ENCODE results near the gene CELF2.
A peak's percentile ranks its signal among the peaks of the same experiment; 100 is the strongest.
"Not testable (repeated sequence)": the region's sequence is repeated elsewhere in the genome, so short reads cannot be mapped to it uniquely, and the experiment has no call there.

Gene CELF2

GRCh38 chr10:11173042-11173441, 155.4 kb downstream of the CELF2 start:
- no peak for DNase-seq (ENCODE audit: low spot score)

- peak; percentile 56 for DNase-seq (ENCODE audit: low spot score)
Measured at GRCh38 chr10:11175823-11176243, 158.2 kb downstream of the CELF2 start.

GRCh38 chr10:11176746-11177145, 159.1 kb downstream of the CELF2 start:
- DNase-seq (ENCODE audit: low spot score), result no peak

DNA sequence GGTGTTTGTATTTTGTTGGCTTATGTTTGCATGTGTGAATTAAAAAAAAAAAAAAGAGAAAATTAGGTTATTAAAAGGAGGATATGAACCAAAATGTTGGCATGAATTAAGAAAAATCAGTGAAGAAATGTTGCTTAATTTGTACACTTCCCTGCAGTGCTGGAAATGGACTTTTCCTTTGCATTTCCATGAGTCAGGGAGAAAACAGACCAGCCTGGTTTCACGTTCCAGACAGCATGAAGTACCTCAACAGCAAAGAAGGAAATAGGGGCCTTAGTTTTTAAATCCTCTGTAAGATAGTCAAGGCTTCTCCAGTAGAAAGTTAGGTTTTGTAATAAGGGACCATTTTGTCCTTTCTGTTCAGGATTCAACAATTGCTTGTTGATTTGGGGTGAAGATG, 159.7 kb downstream of the CELF2 start:
- DNase-seq (ENCODE audit: low spot score), result no peak

DNA sequence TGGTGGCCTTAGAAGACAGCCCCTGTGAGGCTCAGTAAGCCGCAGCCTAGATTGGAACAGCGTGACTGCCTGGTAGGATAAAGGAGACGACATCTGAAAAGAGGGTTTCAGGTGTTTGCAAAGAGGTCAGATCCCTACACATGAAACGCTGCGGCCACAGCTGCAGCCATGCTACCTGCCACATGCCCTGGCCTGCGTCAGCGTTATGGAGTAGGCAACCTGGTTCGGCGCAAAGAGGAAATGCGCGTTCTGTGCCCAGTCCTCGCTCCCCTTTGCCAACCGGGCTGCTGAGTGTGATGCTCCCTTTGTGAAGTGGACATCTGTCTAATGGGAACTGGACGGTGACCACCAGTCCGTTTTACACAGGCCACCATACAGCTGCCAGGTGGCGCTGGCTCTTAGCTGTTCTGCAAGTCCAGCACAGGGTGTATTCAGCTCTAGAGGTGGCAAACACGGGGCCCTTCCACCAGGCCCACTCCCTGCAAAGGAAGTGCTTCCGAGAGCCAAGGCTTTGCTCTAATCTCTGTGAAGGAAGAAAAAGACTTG, 160.3 kb downstream of the CELF2 start:
- no peak for DNase-seq (ENCODE audit: low spot score)

- peak; percentile 49 for DNase-seq (ENCODE audit: low spot score)
Measured at GRCh38 chr10:11178606-11179515, 161.2 kb downstream of the CELF2 start.

DNA sequence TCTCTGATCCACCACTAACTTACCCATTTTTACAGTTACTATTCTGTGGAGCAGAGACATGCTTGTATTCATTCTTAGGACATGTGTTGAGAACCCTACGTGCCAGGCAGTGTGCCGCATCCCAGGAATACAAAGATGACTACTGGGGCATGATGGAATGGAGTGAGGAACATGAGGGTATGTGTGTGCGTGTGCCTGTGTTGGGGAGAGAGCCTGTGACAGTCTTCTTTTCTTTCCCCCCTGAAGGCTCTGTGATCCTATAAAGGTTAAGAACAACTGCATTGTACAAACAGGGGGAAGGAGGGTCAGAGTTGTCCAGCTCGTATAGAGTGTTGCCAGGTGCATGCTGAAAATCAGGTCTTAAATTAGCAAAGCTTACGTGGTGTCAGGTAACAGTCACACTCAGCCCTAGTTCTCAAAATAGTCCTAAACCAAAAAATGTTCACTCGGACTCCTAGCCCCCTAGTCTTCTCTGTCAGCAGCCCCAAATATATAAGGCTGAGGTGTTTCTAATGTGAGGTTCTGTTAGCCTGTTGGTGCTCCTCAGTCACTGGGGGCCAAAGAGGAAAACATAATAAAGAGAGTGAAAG, 161.9 kb downstream of the CELF2 start:
- no peak for DNase-seq (ENCODE audit: low spot score)

DNA sequence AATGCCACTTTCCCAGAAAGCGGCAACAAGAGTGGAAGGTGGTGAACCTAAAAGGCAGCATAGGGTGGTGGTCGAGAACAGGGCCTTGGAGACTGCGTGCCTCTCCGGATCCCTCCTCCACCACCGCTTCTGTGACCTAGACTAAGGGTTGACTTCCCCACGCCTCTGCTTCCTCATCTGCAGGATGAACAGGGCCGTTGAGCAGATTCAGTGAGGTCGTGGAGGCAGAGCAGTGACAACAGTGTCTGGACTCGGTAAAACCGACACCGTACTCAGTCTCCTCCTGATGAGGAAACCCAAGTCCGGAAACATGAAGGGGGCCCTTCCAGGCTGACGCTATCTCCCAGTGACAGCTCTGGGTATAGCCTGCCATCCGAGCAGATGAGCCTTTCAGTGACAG, 162.6 kb downstream of the CELF2 start:
- no peak for DNase-seq (ENCODE audit: low spot score)

GRCh38 chr10:11181978-11182377, 164.3 kb downstream of the CELF2 start:
- no peak for DNase-seq (ENCODE audit: low spot score)

GRCh38 chr10:11183015-11183414, 165.3 kb downstream of the CELF2 start:
- DNase-seq (ENCODE audit: low spot score), result no peak

DNA sequence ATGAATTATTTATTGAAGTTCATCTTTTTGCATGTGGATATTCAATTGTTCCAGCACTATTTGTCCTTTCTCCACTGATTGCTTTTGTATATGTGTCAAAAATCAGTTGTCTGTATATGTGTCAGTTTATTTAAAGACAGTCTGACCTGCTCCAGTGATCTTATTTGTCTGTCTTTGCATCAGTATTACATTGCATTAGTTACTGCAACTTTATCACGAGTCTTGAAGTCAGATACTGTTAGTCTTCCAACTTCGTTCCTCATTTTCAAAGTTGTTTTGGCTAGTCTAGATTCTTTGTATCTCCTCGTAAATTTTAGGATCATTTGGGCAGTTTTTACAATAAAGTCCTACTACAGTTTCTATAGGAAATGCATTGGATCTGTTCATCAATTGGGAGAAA, 166.4 kb downstream of the CELF2 start:
- no peak for DNase-seq (ENCODE audit: low spot score)

DNA sequence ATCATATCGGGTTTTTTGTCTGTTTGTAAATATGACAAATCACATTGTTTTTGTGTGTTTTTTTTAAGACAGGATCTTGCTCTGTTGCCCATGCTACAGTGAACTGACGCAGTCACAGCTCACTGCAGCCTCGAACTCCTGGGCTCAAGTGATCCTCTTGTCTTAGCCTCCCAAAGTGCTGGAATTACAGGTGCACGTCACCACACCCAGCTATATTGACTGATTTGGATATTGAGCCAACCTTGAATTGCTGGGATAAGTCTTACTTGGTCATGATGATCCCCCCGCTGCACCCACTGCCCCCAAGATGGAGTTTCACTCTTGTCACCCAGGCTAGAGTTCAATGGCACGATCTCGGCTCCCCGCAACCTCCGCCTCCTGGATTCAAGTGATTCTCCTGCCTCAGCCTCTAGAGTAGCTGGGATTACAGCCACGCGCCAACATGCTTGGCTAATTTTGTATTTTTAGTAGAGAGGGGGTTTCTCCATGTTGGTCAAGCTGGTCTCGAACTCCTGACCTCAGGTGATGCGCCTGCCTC, 167.5 kb downstream of the CELF2 start:
- DNase-seq (ENCODE audit: low spot score), result not testable (repeated sequence)

DNA sequence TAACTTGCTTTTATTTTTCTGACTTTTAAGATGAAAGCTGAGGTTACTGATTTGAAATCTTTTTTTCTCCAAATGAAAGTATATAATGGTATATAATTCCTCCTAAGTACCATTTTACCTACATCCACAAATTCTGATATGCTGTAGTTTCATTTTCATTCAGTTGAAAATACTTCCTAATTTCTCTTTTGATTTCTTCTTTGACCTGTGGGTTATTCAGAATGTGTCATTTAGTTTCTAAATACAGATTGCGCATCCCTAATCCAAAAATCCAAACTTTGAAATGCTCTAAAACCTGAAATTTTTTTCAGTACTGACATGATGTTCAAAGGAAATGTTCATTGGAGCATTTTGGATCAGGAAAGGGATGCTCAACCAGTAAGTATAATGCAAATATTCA, 168.7 kb downstream of the CELF2 start:
- DNase-seq (ENCODE audit: low spot score), result no peak

DNA sequence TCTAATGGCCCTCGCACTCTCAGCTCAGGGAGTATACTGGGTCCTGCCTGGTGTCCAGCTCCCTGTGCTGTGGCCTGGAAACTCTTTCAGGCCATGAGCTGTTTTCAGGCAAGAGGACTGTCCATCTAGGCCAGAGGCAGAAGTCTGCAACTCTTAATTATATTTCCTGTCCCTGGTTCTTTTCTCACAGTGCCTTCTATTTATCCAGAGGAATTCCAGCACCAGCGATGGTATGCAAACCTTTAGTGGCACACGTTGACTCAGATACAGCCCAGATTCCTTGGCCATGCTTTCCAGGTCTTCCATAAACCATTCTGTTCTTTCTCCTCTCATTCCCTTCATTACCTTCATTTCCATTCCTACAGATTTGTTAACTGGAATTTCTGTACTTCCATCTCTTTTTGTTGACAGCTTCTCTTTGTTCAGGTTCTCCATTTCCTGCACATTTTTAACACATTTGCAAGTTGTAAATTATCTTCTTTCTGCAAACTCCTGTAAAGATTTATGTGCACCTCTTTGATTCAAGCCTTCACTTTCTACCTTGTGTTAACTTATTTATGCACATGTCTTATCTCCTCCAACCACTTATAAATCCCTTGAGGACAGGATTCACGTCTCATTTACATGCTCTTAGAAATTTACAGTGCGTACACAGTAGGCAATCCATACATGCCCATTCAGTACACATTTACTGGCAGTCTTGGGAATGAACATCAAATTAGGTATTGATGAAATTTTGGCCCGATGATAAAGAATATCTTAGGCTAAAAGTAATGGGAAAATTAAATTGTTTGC, 172.1 kb downstream of the CELF2 start:
- no peak for DNase-seq (ENCODE audit: low spot score)

- DNase-seq (ENCODE audit: low spot score), result no peak
Measured at GRCh38 chr10:11191190-11191589, 173.5 kb downstream of the CELF2 start.

DNA sequence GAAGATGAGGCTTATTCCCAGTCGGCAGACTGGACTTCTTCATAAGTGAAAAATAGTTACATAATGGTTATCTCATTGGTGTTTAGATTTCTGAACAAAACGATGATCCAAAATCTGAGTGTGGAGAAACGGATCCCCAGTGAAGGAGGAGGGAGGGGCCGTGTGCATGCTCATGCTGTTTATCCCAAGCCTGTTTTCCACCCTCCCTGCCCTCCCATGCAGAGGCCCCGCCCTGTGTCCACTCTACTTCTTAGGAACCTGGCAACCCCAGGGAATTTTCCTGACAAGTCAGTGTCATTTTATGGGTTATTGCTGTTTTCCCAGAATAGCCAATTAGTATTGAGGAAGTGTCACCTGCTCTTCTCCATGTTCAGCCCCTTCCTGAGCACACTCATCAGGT, 174.0 kb downstream of the CELF2 start:
- DNase-seq (ENCODE audit: low spot score), result no peak

GRCh38 chr10:11192304-11193000, 174.8 kb downstream of the CELF2 start:
- DNase-seq (ENCODE audit: low spot score), result no peak

GRCh38 chr10:11193001-11193551, 175.4 kb downstream of the CELF2 start:
- no peak for DNase-seq (ENCODE audit: low spot score)

GRCh38 chr10:11194859-11195586, 177.4 kb downstream of the CELF2 start:
- no peak for DNase-seq (ENCODE audit: low spot score)

GRCh38 chr10:11195623-11196022, 178.0 kb downstream of the CELF2 start:
- DNase-seq (ENCODE audit: low spot score), result no peak

Measured in globus pallidus (tissue), 1 donor.